Memory B cell (primary cell): ENCODE data around the gene JADE3.

Experiments
- ATAC-seq: fragments of 150-1000 bp; cut with Tn5 transposase; 2 replicates; pipeline ENCODE4 v1.10.0; 2021; ENCODE audit warnings: low read depth, mild to moderate bottlenecking, moderate library complexity
- DNase-seq, 2 donors: peaks; one replicate each; pipeline ENCODE4 v3.0.0; 2022; ENCODE audit warnings: low spot score in 2 of 2
- H3K27ac Mint-ChIP-seq: one replicate; pipeline ENCODE4 v1.8.0; 2022; ENCODE audit warnings: mild to moderate bottlenecking, moderate library complexity, mixed read lengths
- H3K27me3 Mint-ChIP-seq: one replicate; pipeline ENCODE4 v1.8.0; 2022; ENCODE audit warnings: mixed read lengths
- H3K36me3 Mint-ChIP-seq: one replicate; pipeline ENCODE4 v1.8.0; 2022; ENCODE audit warnings: mild to moderate bottlenecking, mixed read lengths
- H3K4me1 Mint-ChIP-seq: one replicate; pipeline ENCODE4 v1.8.0; 2022; ENCODE audit warnings: mixed read lengths
- H3K4me3 Mint-ChIP-seq: one replicate; pipeline ENCODE4 v1.8.0; 2022; ENCODE audit warnings: mild to moderate bottlenecking, moderate library complexity, mixed read lengths
- H3K9me3 Mint-ChIP-seq: one replicate; pipeline ENCODE4 v1.8.0; 2022; ENCODE audit warnings: mixed read lengths

JADE3 gene

DNA sequence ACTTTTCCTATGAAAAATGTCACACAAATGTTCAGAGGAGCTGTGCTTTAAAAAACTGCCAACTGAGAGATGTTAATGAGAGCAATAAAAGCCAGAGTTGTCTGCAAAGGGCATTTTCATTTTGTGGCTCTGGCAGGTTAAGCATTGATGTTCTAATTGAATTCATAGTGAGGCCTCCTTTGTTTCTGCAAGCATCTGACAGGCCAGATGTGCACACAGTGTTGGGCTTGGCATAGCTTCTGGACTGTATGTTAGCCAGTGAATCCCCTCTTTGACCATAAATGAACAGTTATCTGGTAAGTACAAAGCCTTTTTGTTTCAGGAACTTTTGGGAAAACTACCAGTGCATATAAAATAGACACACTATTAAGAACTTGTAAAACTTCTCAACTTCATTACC lies 81.9 kb downstream of the JADE3 start:
- Mint-ChIP-seq H3K27ac (no peak overlapping the region), H3K27me3 (no peaks in the 10 kb centered on the region), H3K36me3 (peaks cover 16% of the 10 kb centered on the region), H3K4me1 (no peaks in the 10 kb centered on the region), H3K9me3 (no peaks in the 10 kb centered on the region), H3K4me3 (no peak overlapping the region)
- ATAC-seq (no peak), DNase-seq (no peak)

DNA sequence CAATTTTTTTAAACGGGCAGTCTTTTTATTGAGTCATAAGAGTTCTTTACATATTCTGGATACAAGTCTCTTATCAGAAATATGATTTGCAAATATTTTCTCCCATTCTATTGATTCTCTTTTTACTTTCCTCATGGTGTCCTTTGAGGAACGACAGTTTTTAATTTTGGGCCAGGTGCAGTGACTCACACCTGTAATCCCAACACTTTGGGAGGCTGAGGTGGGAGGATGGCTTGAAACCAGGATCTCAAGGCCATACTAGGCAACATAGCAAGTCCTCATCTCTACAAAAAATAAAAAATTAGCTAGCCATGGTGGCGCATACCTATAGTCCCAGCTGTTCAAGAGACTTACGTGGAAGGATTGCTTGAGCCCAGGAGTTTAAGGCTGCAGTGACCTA lies 99.9 kb downstream of the JADE3 start:
- Mint-ChIP-seq H3K9me3 (no peaks in the 10 kb centered on the region), H3K4me3 (no peak overlapping the region), H3K27ac (no peak overlapping the region), H3K4me1 (peaks cover 1% of the 10 kb centered on the region), H3K27me3 (no peaks in the 10 kb centered on the region), H3K36me3 (peaks cover 13% of the 10 kb centered on the region)
- DNase-seq (no peak), ATAC-seq (no peak)

DNA sequence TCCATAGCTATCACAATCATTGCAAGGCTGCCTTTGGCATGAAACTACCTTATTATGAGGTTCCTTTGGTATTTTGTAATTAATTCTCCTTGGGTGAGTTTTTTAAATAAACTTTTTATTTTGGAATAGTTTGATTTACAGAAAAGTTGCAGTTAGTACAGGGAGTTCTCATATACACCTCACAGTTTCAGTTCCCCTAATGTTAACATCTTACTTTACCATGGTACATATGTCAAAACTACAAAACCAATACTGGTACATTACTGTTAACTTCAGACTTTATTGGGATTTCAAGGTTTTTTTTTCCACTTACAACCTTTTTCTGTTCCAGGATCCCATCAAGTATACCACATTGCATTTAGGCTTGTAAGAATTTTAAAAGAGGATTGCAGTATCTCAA lies 114.0 kb downstream of the JADE3 start:
- no peak for ATAC-seq
- DNase-seq, result no peak
- Mint-ChIP-seq H3K4me1 (peaks cover 3% of the 10 kb centered on the region), H3K27ac (no peak overlapping the region), H3K4me3 (no peak overlapping the region), H3K9me3 (no peaks in the 10 kb centered on the region), H3K36me3 (peaks cover 6% of the 10 kb centered on the region), H3K27me3 (no peaks in the 10 kb centered on the region)

DNA sequence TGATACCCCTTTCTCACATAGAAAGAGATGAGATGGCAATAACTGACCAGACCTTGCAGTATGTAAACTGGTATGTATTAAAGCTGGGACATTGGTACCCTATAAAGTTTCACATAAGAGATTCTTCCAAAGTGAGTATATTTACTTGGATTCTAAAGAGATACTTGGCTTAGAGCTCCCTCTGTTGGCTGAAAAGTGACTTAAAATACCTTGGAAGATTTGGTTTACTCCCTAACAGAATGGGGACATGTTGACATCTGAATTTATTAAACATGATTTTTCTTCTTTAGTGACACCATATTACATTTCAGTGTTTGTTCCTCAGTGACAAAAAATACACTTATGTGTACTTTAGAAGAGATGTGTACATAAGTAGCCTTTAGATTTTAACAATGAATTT lies 118.1 kb downstream of the JADE3 start:
- no peaks in the 10 kb centered on the region for H3K9me3 Mint-ChIP-seq

DNA sequence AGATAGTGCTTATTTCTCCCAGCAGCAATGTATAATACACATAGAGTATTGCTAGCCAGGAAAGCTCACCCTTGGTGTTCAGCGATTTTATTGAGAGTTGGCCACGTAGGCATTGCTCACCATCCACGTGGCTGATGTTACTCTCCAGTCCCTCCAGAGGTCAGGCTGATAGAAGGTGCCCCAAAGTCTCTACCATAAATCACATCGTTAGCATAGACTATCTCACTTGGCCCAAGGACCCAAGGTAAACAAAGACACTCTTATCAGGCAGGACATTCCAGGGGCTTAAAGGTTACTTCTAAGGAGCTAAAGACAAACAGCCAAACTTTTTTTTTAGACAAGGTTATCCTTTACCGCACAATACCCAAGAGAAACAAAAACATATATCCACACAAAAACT lies 135.8 kb downstream of the JADE3 start:
- no peaks in the 10 kb centered on the region for H3K4me1 Mint-ChIP-seq
- no peaks in the 10 kb centered on the region for H3K27me3 Mint-ChIP-seq

More for the DNA sequence above, 118.1 kb downstream of the JADE3 start:
- H3K27ac Mint-ChIP-seq, result no peak overlapping the region
- H3K27me3 Mint-ChIP-seq, result no peaks in the 10 kb centered on the region
- H3K4me1 Mint-ChIP-seq, result peaks cover 3% of the 10 kb centered on the region
- DNase-seq, result peak in 1 of 2 donors; percentile 40
- no peak overlapping the region for H3K4me3 Mint-ChIP-seq
- ATAC-seq, result no peak
- peaks cover 8% of the 10 kb centered on the region for H3K36me3 Mint-ChIP-seq

DNA sequence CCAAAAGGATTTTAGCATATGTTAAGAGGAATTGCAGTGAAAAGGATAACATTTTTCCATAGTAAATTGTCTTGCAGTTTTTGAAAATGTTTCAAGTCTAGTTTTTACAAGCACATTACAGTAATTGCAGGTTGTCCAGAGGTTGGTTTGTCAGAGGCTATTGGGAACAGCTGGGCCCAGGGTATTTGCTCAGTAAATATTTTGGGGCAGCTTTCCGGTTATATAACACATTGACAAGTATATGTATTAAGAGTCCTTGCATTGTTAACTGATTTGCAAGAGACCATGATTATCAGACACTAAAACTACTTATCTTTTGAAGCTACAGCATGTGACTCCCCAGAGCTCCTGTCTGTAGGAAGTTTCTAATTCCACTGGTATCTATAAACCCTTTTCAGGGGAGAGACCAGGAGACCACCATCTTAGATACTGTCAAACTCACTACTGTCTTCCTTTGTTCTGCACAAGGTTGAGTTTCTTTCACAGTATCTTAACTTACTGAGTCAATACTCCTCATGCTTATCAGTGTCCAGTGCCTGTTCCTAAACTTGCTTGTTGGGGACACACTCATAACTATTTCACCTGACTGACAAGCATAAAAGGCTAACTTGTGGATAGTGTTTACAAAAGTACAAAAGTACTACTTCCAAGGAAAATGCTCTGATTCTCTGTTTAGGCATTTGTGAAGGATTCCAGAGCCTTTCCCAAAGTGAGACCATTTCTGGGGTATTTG lies 147.1 kb downstream of the JADE3 start:
- no peaks in the 10 kb centered on the region for H3K27me3 Mint-ChIP-seq
- ATAC-seq (no peak), DNase-seq (no peak)
- no peaks in the 10 kb centered on the region for H3K9me3 Mint-ChIP-seq
- no peak overlapping the region for H3K4me3 Mint-ChIP-seq
- H3K27ac Mint-ChIP-seq, result no peak overlapping the region
- H3K4me1 Mint-ChIP-seq, result no peaks in the 10 kb centered on the region
- peaks cover 11% of the 10 kb centered on the region for H3K36me3 Mint-ChIP-seq

More for the DNA sequence above, 135.8 kb downstream of the JADE3 start:
- peaks cover 1% of the 10 kb centered on the region for H3K9me3 Mint-ChIP-seq
- H3K27ac Mint-ChIP-seq, result no peak overlapping the region
- DNase-seq, result no peak
- peaks cover 14% of the 10 kb centered on the region for H3K36me3 Mint-ChIP-seq
- ATAC-seq, result no peak
- H3K4me3 Mint-ChIP-seq, result no peak overlapping the region

DNA sequence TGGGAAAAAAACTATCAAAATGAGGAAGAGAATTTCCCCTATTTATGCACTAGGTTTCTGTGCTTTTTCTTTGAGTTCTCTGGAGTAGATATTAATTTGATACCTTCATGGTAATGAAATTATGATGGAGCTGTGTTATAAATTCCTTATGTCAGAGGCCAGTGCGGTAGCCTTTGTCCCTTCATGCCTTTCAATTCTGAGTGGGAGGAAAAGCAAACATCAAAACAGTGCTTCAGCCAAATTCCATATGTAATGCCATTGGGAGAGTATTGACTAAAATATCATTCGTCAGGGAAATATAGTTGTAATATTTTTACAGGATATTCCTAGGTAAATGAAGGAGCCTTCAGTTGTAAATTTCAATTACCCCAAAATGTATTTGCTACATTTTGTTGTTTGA lies 148.5 kb downstream of the JADE3 start:
- H3K4me3 Mint-ChIP-seq, result no peak overlapping the region
- peak overlapping the region; percentile 38 for H3K27ac Mint-ChIP-seq
- peaks cover 11% of the 10 kb centered on the region for H3K36me3 Mint-ChIP-seq
- DNase-seq (no peak), ATAC-seq (no peak)
- H3K9me3 Mint-ChIP-seq, result no peaks in the 10 kb centered on the region
- no peaks in the 10 kb centered on the region for H3K27me3 Mint-ChIP-seq
- no peaks in the 10 kb centered on the region for H3K4me1 Mint-ChIP-seq

DNA sequence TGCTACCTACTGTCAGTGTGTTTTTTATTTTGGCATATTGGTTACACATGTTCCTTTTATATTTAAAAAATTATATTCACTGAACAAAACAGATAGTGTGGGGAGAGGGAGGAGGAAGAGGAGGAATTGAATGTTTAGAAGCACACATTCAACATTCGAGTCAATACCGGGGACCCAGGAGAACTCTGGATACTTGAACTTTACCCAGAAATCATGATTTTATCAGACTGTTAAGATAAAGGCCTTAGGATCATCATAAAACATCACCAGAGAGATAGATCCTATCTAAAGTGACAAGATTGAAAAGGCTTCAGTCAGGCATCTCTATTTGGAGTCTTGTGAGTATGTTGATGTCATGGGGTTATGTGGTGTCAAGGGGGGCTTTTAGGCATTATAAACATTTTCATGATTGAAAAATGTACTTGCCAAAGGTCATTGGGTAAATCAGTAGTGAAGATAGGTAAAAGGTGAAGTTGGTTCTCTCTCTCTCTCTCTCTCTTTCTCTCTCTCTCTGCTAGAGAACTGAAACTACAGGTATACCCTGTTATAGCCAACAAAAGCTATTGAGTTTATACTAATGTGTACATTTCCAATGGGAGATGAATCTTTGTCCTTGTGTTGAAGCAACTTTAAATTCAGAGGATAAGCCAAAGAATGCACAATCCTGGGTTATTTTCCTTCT lies 149.2 kb downstream of the JADE3 start:
- DNase-seq, result no peak
- Mint-ChIP-seq H3K27me3 (no peaks in the 10 kb centered on the region), H3K9me3 (no peaks in the 10 kb centered on the region), H3K4me3 (no peak overlapping the region), H3K36me3 (peaks cover 11% of the 10 kb centered on the region), H3K4me1 (no peaks in the 10 kb centered on the region), H3K27ac (peak overlapping the region; percentile 14)
- ATAC-seq, result no peak

DNA sequence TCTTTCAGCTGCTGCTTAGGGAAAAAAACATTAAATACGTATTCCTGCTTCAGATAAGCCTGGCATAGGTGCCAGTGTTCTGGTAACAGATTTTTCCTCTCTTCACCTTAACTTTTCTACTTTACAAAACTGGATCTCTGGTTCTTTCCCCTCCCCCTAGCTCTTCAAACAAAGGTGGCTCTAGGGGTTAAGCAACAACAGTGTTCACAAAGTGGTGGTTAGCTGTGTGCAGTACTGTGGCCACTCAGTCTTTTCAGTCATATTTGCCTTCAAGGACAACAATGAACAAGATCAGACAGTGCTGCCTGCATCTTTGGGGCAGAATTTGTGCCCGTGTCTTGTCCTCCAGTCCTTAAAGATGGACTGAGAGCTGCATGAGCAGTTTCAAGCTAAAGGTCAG lies 151.0 kb downstream of the JADE3 start:
- no peaks in the 10 kb centered on the region for H3K4me1 Mint-ChIP-seq
- H3K27me3 Mint-ChIP-seq, result no peaks in the 10 kb centered on the region
- DNase-seq, result no peak
- no peaks in the 10 kb centered on the region for H3K9me3 Mint-ChIP-seq
- peaks cover 6% of the 10 kb centered on the region for H3K36me3 Mint-ChIP-seq
- no peak overlapping the region for H3K4me3 Mint-ChIP-seq
- no peak overlapping the region for H3K27ac Mint-ChIP-seq
- ATAC-seq, result no peak

DNA sequence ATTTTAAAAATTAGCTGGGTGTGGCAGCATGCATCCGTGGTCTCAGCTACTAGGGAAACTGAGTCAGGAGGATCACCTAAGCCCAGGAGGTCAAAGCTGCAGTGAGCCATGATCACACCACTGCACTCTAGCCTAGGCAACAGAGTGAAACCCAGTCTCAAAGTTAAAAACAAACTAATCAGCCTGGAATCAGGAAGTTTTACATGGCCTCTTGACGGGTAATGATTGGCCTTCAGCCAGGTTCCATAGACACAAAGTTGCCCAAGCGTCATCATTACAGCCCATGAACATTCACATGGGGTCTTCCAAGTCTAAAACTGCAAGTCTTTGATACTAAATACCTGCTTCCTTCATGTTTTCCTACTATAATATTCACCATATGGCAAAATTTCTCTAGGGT lies 156.0 kb downstream of the JADE3 start:
- ATAC-seq (no peak), DNase-seq (no peak)
- no peaks in the 10 kb centered on the region for H3K9me3 Mint-ChIP-seq
- H3K36me3 Mint-ChIP-seq, result no peaks in the 10 kb centered on the region
- H3K27me3 Mint-ChIP-seq, result no peaks in the 10 kb centered on the region
- H3K4me3 Mint-ChIP-seq, result no peak overlapping the region
- H3K4me1 Mint-ChIP-seq, result no peaks in the 10 kb centered on the region
- no peak overlapping the region for H3K27ac Mint-ChIP-seq

DNA sequence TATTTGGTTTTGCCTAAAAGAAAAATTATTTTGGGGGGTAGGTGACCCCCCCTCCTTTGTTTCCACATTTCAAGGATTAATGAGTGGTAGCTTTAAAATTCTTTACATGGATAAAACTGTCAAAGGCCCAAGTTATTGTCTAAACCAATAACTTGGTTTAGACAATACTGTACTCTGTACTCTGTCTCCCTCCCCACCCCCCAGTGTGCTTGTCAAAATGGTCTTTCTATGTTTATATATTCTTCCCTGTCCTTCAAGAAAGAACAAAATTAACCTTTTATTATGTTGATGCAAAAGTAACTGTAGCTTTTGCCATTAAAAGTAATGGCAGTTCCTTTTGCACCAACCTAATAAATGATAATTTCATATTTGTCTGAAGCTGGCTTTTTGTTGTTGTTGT lies 156.5 kb downstream of the JADE3 start:
- Mint-ChIP-seq H3K9me3 (no peaks in the 10 kb centered on the region), H3K36me3 (peaks cover 1% of the 10 kb centered on the region), H3K4me3 (no peak overlapping the region), H3K27ac (no peak overlapping the region), H3K4me1 (no peaks in the 10 kb centered on the region), H3K27me3 (no peaks in the 10 kb centered on the region)
- ATAC-seq (no peak), DNase-seq (no peak)

DNA sequence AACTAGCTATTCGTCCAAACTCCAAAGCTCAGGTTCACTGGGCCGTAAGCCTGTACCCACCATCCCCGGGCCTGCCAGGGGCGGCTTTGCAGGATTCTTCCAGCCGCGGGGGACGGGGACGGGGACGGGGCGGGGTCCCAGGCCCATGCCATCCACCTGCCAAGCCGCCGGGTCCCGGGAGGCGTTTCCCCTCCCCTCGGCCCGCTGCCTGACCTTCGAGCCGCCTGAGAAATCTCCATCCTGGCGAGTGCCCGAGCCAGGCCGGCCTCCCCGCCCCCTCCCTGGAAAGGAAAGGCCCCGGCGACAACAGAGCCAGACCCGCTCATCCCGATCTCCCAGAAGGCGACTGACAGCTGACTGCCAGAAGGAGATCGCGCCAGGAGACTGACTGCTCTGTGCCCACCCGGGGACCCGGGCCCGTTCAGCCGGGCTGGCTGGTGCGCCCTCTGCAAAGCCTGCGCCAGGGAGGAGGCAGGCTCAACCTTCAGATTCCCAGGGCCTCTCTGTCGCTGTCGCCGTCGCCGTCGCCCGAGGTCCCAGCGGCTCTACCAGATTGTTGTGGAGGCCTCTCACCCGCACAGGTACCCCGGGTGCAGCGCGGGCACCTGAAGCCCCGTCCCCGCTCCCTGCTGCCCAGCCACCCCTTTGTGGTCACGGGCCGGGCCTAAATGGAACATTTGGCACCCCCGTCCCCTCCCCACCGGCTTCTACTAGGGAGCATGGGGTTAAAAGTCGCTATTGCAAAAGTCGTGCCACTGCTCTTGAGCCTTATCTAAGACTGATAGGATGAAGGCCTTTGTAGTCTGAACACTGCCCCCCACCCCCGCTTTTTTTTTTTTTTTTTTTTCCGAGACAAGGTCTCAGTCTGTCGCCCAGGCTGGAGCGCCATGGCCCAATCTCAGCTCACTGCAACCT lies 166.2 kb downstream of the JADE3 start, which contains the start of gene RGN:
Gene RGN, plus strand, starts transcription at position 315 of the 915 bp plus-strand sequence. CDS start 2,702 bp downstream, outside the sequence.
- Mint-ChIP-seq H3K36me3 (no peaks in the 10 kb centered on the region), H3K27ac (no peak within 1 kb of the TSS), H3K27me3 (no peaks in the 10 kb centered on the region), H3K9me3 (no peaks in the 10 kb centered on the region), H3K4me1 (no peaks in the 10 kb centered on the region), H3K4me3 (no peak within 1 kb of the TSS)
- no peak for DNase-seq
- ATAC-seq, result no peak

DNA sequence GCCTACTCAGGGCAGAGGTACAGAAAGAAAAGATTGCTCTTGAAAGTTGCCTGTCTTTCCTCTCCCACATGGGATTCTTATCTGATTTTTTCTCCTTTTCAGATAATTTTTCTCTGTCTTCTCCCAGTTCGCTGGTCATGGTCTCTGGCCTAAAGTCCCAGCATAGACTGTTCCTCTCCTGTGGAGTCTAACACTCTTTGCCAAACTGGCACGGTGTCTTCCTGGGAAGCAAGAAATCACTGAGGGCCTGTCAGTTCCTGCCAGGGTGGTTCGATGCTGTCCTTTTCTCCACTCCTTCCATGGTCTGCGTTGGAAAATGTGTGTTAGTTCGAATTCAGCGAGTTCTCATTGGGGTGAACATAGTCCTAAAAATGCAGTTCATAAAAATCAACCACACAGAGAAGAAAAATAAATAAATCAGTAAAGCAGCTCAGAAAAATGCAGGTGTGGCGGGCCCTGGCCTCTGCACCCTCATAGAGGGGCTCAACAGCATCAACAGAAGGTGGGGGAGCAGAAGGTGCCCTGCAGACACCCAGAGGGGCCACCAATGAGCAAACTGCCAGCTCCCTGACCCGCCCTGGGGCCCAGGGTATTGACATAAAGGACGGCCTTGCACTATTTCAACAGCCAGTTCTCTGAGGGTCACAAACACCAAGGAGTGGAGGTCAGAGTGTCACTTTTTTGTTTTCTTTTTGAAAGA lies 168.1 kb downstream of the JADE3 start:
- Mint-ChIP-seq H3K4me1 (no peaks in the 10 kb centered on the region), H3K9me3 (no peaks in the 10 kb centered on the region), H3K27ac (no peak overlapping the region), H3K36me3 (no peaks in the 10 kb centered on the region), H3K27me3 (no peaks in the 10 kb centered on the region), H3K4me3 (no peak overlapping the region)
- DNase-seq (no peak), ATAC-seq (no peak)

DNA sequence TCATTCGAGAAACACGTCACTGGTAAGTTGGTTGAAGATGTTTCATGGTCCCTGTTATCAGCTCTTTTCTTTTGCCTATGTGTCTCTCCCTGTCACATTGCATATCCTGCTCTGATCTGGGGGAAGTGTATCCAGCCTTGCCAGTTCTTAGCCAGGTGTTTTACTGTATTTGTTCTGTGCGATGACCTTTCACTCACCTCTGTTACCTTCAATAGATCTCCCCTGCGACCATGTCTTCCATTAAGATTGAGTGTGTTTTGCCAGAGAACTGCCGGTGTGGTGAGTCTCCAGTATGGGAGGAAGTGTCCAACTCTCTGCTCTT lies 168.7 kb downstream of the JADE3 start:
- H3K4me3 Mint-ChIP-seq, result no peak overlapping the region
- DNase-seq (no peak), ATAC-seq (no peak)
- no peaks in the 10 kb centered on the region for H3K9me3 Mint-ChIP-seq
- H3K27ac Mint-ChIP-seq, result no peak overlapping the region
- H3K4me1 Mint-ChIP-seq, result no peaks in the 10 kb centered on the region
- H3K36me3 Mint-ChIP-seq, result no peaks in the 10 kb centered on the region
- H3K27me3 Mint-ChIP-seq, result no peaks in the 10 kb centered on the region
